Neural cell (in vitro differentiated cells): ENCODE data around the gene PRKAG2. TPM values are rescaled to one million over a fixed set of nuclear protein-coding genes. Genes with fewer than 3 reads are reported as not detected.

Source experiments
- H2AFZ ChIP-seq: fragments of 200-600, 300-800 bp; sonication (generic), shearing (Covaris generic); 2 replicates; pipeline ENCODE4 v1.6.0; 2014; ENCODE audit warnings: low read depth, mild to moderate bottlenecking, antibody characterized with exemption, low read length, moderate library complexity
- H3F3A ChIP-seq: fragments of 200-600 bp; shearing (Covaris generic); 2 replicates; pipeline ENCODE4 v1.6.1; 2016; ENCODE audit warnings: mild to moderate bottlenecking, moderate library complexity, mixed read lengths, antibody characterized with exemption, low read length; ENCODE audit not compliant: insufficient read depth, poor library complexity, severe bottlenecking
- H3K27ac ChIP-seq: fragments of 200-600, 300-800 bp; sonication (generic), shearing (Covaris generic); 2 replicates; pipeline ENCODE4 v1.5.1; 2014; ENCODE audit warnings: mild to moderate bottlenecking, low read length, moderate library complexity
- H3K27me3 ChIP-seq: fragments of 300-800, 200-600 bp; sonication (generic), shearing (Covaris generic); 2 replicates; pipeline ENCODE4 v1.6.0; 2014; ENCODE audit warnings: mild to moderate bottlenecking, low read depth, low read length, moderate library complexity; ENCODE audit not compliant: insufficient read depth
- H3K36me3 ChIP-seq: fragments of 300-800, 200-600 bp; sonication (generic), shearing (Covaris generic); 2 replicates; pipeline ENCODE4 v1.5.1; 2014; ENCODE audit warnings: mild to moderate bottlenecking, antibody characterized with exemption, low read length, moderate library complexity; ENCODE audit not compliant: insufficient read depth
- H3K4me2 ChIP-seq: fragments of 300-800, 200-600 bp; sonication (generic), shearing (Covaris generic); 2 replicates; pipeline ENCODE4 v1.6.0; 2014; ENCODE audit warnings: mild to moderate bottlenecking, low read length
- H3K4me3 ChIP-seq: fragments of 300-800, 200-600 bp; sonication (generic), shearing (Covaris generic); 2 replicates; pipeline ENCODE4 v1.5.1; 2014; ENCODE audit warnings: mild to moderate bottlenecking, low read length, moderate library complexity
- H3K79me2 ChIP-seq: fragments of 200-600 bp; shearing (Covaris generic); replicated peaks from 2 replicates; pipeline ENCODE4 v1.6.0; 2014; ENCODE audit warnings: mild to moderate bottlenecking, low read length, moderate library complexity; ENCODE audit not compliant: insufficient read depth
- H3K9ac ChIP-seq: fragments of 300-800, 200-600 bp; sonication (generic), shearing (Covaris generic); 2 replicates; pipeline ENCODE4 v1.6.1; 2016; ENCODE audit warnings: mild to moderate bottlenecking, low read length, mixed read lengths
- H3K9me2 ChIP-seq: fragments of 200-600 bp; shearing (Covaris generic); 2 replicates; pipeline ENCODE4 v1.6.1; 2016; ENCODE audit warnings: mild to moderate bottlenecking, low read length, mixed read lengths; ENCODE audit not compliant: insufficient read depth
- H3K9me3 ChIP-seq: fragments of 200-600, 300-800 bp; sonication (generic), shearing (Covaris generic); 2 replicates; pipeline ENCODE4 v1.6.1; 2016; ENCODE audit warnings: mild to moderate bottlenecking, mixed run types, low read length, moderate library complexity, mixed read lengths
- H4K20me1 ChIP-seq: fragments of 200-600 bp; shearing (Covaris generic); 2 replicates; pipeline ENCODE4 v1.6.1; 2016; ENCODE audit warnings: mild to moderate bottlenecking, mixed run types; ENCODE audit not compliant: insufficient read depth
- CTCF ChIP-seq: fragments of 450-650 bp; IDR thresholded peaks from 2 replicates; pipeline ENCODE4 v1.5.1; 2014; ENCODE audit warnings: antibody characterized with exemption, mild to moderate bottlenecking, moderate library complexity; ENCODE audit not compliant: poor library complexity, severe bottlenecking
- EP300 ChIP-seq: fragments of 450-650 bp; conservative IDR thresholded peaks from 2 replicates; pipeline ENCODE4 v1.6.1; 2014; ENCODE audit warnings: antibody characterized with exemption, mild to moderate bottlenecking, moderate library complexity; ENCODE audit not compliant: poor library complexity, severe bottlenecking
- EZH2 ChIP-seq: fragments of 200-600, 300-800 bp; shearing (Covaris generic), sonication (generic); IDR thresholded peaks from 2 replicates; pipeline ENCODE4 v1.6.1; 2014; ENCODE audit warnings: antibody characterized with exemption, low read length, borderline replicate concordance, mild to moderate bottlenecking; ENCODE audit not compliant: insufficient read depth, poor library complexity, severe bottlenecking
- MXI1 ChIP-seq: fragments of 450-650 bp; conservative IDR thresholded peaks from 2 replicates; pipeline ENCODE4 v1.6.1; 2014; ENCODE audit warnings: antibody characterized with exemption, mild to moderate bottlenecking; ENCODE audit not compliant: poor library complexity, severe bottlenecking
- POLR2AphosphoS5 ChIP-seq: IDR thresholded peaks from 2 replicates; pipeline ENCODE4 v1.6.1; 2012
- RAD21 ChIP-seq: fragments of 450-650 bp; conservative IDR thresholded peaks from 2 replicates; pipeline ENCODE4 v1.6.1; 2014; ENCODE audit warnings: antibody characterized with exemption, mild to moderate bottlenecking, moderate library complexity
- REST ChIP-seq: IDR thresholded peaks from 2 replicates; pipeline ENCODE4 v1.6.1; 2012; ENCODE audit warnings: borderline replicate concordance
- SMC3 ChIP-seq: fragments of 450-650 bp; conservative IDR thresholded peaks from 2 replicates; pipeline ENCODE4 v1.6.1; 2014; ENCODE audit warnings: antibody characterized with exemption, mild to moderate bottlenecking, moderate library complexity; ENCODE audit not compliant: poor library complexity
- TAF1 ChIP-seq: IDR thresholded peaks from 2 replicates; pipeline ENCODE4 v1.6.1; 2012; ENCODE audit warnings: low read depth
- polyA plus RNA-seq: library from polyadenylated mRNA; depleted of rRNA; stranded (reverse); fragments of >200 nt; gene quantifications from 2 replicates; pipeline ENCODE4 v1.2.3, GENCODE V29; 2014

Gene PRKAG2
- polyA plus RNA-seq, 1 donor from 2014 or later: 22.9 TPM

- Histone ChIP-seq H3K27me3 (no peaks in the 10 kb centered on the region), H2AFZ (no peak overlapping the region), H4K20me1 (no peaks in the 10 kb centered on the region), H3K4me2 (no peak overlapping the region), H3K79me2 (no peaks in the 10 kb centered on the region), H3K9ac (no peak overlapping the region), H3K36me3 (no peaks in the 10 kb centered on the region), H3K27ac (no peak overlapping the region), H3F3A (no peaks in the 10 kb centered on the region), H3K4me3 (no peak overlapping the region), H3K9me3 (no peaks in the 10 kb centered on the region), H3K9me2 (no peaks in the 10 kb centered on the region)
- TF ChIP-seq CTCF (no peak), POLR2AphosphoS5 (no peak), TAF1 (no peak), EP300 (no peak), SMC3 (no peak), EZH2 (no peak), MXI1 (no peak), RAD21 (no peak), REST (no peak)
Measured at GRCh38 chr7:151761231-151761630, 115.7 kb downstream of the PRKAG2 start.

GRCh38 chr7:151759591-151760042 lies 117.3 kb downstream of the PRKAG2 start:
- H3K9me3 ChIP-seq: no peaks in the 10 kb centered on the region
- H3K4me2 ChIP-seq: no peak overlapping the region
- no peaks in the 10 kb centered on the region for H3K9me2 ChIP-seq
- no peaks in the 10 kb centered on the region for H3K79me2 ChIP-seq
- H3K27me3 ChIP-seq: no peaks in the 10 kb centered on the region
- no peak overlapping the region for H3K4me3 ChIP-seq
- H2AFZ ChIP-seq: no peak overlapping the region
- TF ChIP-seq SMC3: peak; percentile 98
- peak; percentile 97 for TF ChIP-seq CTCF
- TF ChIP-seq REST: no peak
- TF ChIP-seq RAD21: peak; percentile 99
- TF ChIP-seq POLR2AphosphoS5: no peak
- TF ChIP-seq EP300: peak; percentile 19
- H3K36me3 ChIP-seq: no peaks in the 10 kb centered on the region
- H4K20me1 ChIP-seq: no peaks in the 10 kb centered on the region
- H3K9ac ChIP-seq: no peak overlapping the region
- H3F3A ChIP-seq: no peaks in the 10 kb centered on the region
- H3K27ac ChIP-seq: no peak overlapping the region
